IMR-90 (cell line): ENCODE results near the gene GH1.

Source experiments
- RAD21 ChIP-seq: IDR thresholded peaks from 2 replicates; pipeline ENCODE4 v1.6.1; 2012; ENCODE audit warnings: low read length, improper control_type of control experiment
- TF ChIP-seq, protein P1 (sequence below): conservative IDR thresholded peaks from 2 replicates; pipeline ENCODE4 v1.5.1; 2012; ENCODE audit warnings: mild to moderate bottlenecking, low read depth, low read length, improper control_type of control experiment

DNA sequence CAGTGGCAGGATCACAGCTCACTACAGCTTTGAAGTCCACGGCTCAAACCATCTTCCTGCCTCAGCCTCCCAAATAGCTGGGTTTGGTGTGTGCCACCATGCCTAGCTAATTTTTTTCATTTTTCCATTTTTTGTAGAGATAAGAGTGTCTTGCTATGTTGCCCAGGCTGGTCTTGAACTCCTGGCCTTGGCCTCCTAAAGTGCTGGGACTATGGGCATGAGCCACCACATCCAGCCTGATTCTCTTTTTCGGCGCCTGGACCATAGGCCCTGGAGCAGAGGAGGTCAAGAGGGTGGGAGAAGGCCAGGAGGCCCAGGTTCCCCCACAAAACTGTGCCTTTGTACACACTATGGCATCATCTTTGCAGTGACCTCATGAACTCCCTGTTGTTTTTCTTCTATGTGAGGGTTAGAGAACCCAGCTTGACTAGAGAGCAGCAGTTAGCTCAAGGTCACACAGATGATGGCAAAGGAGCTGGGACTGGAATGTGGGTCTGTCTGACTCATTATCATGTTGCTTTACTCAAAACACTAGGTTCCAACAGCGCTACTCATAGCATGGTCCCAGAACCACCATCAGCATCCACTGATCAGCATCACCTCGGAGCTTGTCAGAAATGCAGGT, 37.8 kb upstream of the GH1 start:
- TF ChIP-seq, protein P1, sequence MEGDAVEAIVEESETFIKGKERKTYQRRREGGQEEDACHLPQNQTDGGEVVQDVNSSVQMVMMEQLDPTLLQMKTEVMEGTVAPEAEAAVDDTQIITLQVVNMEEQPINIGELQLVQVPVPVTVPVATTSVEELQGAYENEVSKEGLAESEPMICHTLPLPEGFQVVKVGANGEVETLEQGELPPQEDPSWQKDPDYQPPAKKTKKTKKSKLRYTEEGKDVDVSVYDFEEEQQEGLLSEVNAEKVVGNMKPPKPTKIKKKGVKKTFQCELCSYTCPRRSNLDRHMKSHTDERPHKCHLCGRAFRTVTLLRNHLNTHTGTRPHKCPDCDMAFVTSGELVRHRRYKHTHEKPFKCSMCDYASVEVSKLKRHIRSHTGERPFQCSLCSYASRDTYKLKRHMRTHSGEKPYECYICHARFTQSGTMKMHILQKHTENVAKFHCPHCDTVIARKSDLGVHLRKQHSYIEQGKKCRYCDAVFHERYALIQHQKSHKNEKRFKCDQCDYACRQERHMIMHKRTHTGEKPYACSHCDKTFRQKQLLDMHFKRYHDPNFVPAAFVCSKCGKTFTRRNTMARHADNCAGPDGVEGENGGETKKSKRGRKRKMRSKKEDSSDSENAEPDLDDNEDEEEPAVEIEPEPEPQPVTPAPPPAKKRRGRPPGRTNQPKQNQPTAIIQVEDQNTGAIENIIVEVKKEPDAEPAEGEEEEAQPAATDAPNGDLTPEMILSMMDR: no peak
- TF ChIP-seq RAD21: no peak
